ENCODE results near the gene ASCC3.
A peak's percentile ranks its signal among the peaks of the same experiment; 100 is the strongest.
"Not testable (repeated sequence)": the region's sequence is repeated elsewhere in the genome, so short reads cannot be mapped to it uniquely, and the experiment has no call there.

ASCC3 gene, protein sequence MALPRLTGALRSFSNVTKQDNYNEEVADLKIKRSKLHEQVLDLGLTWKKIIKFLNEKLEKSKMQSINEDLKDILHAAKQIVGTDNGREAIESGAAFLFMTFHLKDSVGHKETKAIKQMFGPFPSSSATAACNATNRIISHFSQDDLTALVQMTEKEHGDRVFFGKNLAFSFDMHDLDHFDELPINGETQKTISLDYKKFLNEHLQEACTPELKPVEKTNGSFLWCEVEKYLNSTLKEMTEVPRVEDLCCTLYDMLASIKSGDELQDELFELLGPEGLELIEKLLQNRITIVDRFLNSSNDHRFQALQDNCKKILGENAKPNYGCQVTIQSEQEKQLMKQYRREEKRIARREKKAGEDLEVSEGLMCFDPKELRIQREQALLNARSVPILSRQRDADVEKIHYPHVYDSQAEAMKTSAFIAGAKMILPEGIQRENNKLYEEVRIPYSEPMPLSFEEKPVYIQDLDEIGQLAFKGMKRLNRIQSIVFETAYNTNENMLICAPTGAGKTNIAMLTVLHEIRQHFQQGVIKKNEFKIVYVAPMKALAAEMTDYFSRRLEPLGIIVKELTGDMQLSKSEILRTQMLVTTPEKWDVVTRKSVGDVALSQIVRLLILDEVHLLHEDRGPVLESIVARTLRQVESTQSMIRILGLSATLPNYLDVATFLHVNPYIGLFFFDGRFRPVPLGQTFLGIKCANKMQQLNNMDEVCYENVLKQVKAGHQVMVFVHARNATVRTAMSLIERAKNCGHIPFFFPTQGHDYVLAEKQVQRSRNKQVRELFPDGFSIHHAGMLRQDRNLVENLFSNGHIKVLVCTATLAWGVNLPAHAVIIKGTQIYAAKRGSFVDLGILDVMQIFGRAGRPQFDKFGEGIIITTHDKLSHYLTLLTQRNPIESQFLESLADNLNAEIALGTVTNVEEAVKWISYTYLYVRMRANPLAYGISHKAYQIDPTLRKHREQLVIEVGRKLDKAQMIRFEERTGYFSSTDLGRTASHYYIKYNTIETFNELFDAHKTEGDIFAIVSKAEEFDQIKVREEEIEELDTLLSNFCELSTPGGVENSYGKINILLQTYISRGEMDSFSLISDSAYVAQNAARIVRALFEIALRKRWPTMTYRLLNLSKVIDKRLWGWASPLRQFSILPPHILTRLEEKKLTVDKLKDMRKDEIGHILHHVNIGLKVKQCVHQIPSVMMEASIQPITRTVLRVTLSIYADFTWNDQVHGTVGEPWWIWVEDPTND (N-terminal part only)

DNA sequence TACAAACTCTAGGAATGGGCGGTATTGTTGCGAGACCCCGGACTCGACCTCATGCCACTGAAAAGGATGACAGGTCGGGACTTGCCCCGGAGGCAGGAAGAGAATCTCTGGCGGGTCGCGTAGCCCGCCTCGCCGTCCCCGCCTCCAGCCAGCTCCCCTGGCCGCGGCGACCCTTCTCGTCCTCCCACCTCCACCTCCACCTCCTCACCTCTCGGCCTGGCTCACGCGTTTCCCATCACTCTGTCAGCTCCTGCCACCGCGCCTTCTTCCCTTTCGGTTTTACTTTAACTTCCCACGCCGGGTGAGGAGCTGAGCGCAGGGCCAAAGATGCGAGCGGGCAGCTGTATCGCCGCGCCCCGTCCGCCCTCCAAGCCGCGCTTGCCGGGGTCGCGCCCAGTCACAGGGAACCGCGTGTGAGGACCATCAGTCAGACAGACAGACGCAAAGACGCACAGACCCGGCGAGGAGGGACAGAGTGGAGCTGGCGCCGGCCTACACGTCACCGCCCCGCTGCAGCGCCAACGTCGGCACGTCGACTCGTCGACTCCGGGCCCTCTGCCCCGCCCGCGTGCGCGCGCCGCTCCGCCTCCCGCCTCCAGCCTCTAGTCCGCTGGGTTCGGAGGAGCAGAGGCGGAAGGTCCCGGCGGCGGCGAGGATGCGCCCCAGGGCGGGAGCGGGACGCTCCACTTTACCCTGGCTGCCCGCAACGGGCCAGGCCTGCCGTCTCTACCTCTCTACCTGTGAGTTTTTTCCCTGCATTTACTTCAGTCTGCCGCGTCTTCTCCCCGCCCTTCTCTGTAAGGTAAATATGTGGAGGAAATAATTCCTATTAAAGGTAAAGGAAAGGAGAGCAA, at the start of gene ASCC3:
TSS of gene ASCC3 (minus strand) at position 477 of the 854 bp plus-strand sequence. CDS start 13,332 bp downstream, outside the sequence.
- DNase-seq: peak; percentile 87

DNA sequence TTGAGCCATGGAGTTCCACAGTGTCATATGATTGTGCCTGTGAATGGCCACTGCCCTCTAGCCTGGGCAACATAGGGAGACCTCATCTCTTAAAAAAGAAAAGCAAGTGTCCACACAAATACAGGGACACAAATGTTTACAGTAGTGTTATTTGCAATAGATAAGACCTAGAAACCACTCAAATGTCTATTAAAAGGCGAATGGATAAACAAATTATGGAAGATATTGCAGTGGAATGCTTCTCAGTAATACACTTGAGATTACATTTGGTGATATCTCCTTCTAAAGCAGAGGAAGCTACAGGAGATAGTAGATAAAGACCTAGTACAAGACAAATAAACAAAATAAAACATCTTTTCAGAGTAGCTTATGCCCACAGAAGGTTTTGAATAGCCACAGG, 44.6 kb upstream of the ASCC3 start:
- DNase-seq: no peak

DNA sequence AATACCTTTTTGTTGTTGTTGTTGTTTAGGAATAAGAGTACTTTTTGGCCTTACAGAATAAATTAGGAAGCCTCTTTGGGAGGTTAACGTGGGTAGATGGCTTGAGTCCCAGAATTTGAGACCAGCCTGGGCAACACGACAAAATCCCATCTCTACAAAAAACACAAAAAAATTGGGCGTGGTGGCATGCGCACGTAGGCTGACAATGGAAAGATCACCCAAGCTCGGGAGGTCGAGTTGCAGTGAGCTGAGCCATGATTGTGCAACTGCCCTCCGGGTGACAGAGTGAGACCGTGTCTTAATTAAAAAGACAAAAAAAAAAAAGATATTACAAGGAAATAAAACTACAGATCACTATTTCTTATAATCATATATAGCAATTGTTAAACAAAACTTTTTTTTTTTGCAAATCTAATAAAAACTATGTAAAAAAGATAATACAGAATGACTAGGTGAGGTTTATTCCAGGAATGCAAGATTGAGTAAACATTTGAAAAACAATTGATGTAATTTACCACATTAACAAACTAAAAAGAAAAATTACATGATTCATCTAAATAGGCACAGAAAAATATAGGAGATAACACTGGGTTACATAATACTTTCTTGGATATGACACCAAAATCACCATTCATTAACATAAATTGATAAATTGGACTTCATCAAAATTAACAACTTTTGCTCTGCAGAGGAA, 43.6 kb upstream of the ASCC3 start:
- no peak for DNase-seq

DNA sequence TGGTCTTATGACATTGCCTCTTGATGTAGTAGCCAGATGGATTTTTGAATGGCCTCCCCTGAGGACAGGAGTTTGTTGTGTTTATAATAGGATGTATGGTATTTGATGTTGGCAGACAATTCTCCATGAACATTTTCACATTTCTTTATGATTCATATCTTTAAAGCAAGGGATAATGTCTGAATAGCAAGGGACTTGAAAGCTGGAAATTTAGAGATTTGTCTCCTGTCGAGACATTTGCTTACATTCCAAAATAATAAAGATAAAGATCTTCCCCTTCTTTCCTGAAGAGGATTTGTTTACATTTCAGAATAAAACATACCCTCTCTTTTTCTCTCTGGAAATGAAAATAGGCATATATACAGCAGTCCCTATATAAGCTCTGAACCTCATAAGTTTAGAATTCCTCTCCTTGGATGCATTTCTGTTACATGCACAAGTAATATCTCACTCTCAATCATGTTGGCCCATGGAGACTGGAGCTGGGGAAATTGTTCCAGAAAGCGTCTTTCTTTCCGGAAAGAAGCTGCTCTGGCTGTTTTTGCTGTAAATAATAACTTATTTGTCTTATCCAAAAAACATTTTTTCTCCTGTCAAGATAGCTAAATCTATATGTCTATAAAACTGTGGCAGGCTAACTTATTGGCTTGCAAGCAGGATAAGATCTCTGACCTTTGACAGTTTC, 42.5 kb upstream of the ASCC3 start:
- DNase-seq: no peak

DNA sequence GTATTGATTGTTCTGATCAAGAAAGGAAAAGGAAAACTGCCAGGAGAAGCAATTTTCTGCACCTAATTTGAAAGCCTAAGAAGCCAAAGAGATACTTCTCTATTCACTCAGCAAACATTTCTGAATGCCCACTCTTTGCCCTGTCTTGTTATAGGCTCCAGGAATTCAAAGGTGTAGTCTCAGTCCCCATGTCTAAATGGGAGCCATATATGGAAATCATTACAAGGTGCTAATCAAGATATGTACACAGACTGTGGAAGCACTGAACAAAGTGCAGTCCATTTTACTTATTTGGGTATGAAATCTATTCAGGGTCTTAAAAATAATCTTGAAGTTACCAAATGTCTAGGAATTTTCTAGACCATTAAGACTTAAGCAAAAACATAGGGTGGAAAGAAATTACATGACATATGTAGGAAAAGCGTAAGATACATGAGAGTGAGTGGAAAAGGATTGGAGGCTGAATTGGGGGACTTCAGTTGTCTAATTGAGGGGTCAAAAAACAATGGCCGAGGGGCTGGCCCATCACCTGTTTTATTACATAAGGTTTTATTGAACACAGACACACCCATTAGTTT, 39.0 kb upstream of the ASCC3 start:
- DNase-seq: no peak

DNA sequence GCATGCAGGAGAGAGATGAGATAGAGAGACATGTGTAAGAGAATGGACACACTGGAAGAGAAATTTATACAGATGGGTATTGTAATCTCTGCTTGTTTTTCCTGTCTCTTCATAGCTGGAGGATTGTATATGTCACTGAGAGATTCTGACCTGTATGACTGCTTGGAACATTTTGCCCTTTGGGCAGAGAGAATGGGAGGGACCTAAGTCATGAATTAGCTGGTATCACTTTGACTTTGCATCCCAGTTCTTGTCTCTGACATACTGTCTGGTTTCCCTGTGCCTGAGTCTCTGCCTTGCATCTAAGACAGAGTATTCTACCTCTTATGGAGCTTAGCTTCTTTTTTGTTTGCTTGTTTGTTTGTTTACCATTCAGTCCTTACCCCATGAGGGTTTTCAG, 37.0 kb upstream of the ASCC3 start:
- DNase-seq: no peak

DNA sequence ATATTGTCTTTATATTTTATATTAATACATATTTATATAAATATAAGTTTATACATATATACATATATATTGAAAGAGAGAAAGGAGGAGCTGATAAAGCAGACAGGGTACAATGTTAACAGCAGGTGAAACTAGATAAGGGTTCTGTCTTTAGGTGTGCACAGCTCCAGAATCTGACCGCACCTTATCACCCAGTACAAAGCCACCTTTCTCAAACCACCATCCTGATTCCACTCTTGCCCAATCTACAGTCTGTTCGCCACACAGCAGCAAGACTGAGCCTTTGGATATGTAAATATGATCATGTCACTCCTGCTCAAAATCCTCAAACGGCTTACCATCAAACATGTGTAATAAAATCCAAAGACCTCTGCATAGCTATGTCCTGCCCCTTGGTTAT, 34.7 kb upstream of the ASCC3 start:
- no peak for DNase-seq

DNA sequence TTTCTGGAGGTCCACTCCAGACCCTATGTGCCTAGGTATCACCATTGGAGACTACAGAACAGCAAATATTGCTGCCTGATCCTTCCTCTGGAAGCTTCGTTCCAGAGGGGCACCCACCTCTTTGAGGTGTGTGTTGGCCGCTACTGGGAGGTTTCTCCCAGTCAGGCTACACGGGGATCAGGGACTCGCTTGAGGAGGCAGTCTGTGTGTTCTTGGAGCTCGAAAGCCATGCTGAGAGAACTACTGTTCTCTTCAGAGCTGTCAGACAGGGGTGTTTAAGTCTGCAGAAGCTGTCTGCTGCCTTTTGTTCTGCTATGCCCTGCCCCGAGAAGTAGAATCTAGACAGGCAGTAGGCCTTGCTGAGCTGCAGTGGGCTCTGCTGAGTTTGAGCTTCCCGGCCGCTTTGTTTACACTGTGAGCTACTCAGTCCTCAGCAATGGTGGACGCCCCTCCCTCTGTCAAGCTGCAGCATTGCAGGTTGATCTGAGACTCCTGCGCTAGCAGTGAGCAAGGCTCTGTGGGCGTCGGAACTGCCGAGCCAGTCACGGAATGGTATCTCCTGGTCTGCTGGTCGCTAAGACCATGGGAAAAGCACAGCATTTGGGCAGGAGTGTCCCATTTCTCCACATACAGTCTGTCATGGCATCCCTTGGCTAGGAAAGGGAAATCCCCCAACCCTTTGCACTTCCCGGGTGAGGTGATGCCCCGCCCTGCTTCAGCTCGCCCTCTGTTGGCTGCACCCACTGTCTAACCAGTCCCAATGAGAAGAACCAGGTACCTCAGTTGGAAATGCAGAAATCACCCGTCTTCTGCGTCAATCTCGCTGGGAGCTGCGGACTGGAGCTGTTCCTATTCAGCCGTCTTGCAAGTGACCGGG, 32.5 kb upstream of the ASCC3 start:
- DNase-seq: no peak

DNA sequence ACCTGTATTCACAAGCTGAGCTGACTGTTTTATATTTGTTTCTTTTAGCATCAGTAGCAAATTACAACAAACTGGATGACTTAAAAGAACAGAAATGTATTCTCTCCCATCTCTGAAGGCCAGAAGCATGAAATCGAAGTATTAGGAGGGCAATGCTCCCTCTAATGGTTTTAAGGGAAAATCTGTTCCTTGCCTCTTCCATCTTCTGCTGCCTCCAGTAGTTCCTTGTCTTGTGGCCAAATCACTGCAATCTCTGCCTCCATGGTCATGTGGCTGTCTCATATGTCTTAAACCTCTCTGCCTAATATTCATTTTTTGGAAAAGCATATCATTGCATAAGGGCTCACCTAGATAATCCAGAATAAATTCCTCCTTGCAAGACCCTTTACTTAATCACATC, 25.2 kb upstream of the ASCC3 start:
- no peak for DNase-seq

DNA sequence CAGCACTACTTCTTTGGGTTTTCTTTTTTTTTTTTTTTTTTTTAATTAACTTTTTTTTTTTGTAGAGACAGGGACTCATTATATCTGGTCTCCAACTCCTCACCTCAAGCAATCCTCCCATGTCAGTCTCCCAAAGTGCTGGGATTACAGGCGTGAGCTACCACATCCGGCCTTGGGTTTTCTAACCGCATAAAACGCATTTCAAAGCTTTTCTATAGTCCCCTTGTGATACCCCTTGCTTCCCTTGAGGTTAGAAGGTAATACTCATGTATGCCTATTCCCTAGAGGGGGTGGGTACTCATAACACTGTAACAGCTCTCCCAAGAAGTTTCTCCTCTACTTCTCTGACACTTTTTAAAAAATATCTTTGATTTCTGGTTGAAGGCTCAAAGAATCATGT, 23.9 kb upstream of the ASCC3 start:
- no peak for DNase-seq

DNA sequence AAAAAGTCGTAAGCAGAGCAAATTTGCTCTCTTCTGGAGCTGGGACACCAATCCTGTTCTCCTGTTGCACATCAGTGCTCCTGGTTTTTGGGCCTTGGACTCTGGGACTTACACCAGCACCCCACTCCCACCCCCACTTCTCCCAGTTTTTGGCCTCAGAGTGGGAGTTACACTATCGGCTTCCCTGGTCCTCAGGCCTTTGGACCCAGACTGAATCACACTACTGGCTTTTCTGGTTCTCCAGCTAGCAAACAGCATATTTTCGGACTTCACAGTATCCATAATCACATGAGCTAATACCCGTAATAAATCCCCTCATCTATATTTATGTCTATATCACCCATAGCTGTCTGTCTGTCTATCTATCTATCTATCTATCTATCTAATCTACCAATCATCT, 23.2 kb upstream of the ASCC3 start:
- no peak for DNase-seq

DNA sequence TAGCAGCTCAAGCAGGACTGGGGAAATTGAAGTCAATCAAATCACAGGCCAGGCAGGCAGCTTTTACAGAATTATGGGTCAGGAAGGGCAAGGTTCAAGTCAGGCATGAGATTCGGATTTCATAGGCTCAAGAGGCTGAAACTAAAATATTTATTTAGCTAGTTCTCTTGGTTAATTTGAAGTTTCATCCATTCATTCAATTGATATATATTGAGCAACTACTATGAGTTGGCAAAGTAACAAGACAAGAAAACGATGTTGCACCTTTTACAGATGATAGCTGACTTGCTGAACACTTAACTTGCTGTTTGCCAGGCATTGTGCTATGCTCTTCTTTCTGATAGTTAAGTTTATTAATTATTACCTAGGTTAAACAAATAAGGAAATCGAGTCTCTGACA, 20.5 kb upstream of the ASCC3 start:
- DNase-seq: no peak

DNA sequence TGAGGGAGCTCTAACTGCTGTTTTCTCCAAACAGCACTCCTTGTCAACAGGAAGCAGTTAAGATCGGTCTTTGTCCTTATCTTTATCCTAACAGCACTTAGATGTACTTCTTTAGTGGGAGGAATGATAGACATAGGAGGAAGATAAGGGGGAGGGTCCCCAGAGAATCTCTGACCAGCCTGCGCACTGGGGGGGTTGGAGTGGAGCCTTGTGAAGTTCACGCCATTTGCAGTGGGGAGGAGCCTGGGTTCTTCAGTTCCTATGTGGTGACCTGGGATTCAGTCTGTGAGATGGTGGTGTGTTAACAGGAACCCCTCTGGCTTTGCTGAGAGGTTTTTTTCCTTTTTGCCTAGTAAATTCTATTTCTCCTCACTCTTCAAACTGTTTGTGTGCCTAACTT, 18.1 kb upstream of the ASCC3 start:
- DNase-seq: no peak

DNA sequence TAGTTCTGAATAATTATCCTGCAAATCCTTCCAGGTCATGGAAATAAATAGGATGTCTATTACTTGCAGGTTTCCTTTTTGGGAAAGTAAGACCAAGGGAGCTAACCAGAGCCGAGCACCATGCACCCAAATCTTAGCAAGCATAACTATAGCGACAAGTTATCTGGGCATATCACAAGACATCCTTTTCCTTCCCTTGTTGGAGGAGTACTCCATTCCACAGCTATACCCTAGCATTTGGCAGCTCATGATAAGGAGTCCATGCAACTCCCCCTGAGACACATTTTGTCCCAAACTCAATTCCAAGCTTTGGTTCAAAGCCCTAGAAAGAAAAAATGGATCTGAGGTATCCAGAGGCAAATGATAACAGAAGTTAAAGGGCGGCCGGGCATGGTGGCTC, 16.5 kb upstream of the ASCC3 start:
- DNase-seq: no peak

DNA sequence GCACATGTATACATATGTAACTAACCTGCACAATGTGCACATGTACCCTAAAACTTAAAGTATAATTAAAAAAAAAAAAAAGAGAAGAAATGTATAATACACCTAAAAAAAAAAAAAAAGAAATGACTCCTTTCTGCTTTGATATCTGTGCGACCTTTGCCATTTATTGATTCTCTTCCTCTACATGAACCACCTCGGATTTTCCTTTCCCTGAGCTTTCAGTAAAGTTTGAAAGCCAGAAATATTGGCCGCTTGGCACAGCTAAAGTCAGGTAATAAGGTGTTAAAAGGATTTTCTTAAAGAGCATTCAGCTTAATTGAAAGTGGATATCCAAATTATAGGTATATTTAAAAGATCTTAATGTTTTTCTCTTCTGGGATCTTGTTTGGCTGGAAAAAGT, 12.6 kb upstream of the ASCC3 start:
- no peak for DNase-seq

DNA sequence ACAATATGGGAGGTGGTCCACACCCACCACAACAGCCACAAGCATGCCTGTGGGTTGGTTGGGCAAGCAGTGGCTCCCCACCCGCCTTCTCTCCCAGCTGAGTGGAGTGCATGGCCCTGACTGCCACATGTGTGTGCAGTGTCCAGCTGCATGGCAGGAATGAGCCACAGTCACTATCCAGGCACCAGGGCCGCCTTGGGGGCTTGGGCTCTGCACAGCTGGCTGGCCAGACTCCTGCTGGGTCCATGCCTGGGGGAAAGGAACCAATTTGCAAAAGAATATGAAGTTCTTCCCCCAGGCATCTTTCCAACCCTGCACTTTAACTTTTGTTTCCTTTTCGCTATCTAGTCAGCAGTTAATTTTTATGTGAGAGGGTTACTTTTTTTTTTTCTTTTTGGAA, 11.6 kb upstream of the ASCC3 start:
- DNase-seq: no peak

DNA sequence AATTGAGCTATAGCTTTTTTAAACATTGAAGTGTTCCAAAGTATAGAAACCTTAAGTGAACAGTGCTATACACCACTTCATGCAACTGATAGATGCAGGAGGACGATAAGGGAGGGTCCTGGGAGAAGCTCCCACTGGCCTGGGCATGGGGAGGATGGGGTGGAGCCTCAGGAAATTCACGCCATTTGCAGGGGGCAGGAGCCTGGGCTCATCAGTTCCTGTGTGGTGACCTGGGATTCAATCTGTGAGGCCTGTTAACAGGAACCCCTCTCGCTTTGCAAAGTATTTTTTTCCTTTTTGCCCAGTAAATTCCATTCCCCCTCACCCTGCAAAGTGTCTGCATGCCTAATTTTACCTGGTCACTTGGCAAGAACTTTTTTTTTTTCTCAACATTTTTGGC, 11.0 kb upstream of the ASCC3 start:
- no peak for DNase-seq

DNA sequence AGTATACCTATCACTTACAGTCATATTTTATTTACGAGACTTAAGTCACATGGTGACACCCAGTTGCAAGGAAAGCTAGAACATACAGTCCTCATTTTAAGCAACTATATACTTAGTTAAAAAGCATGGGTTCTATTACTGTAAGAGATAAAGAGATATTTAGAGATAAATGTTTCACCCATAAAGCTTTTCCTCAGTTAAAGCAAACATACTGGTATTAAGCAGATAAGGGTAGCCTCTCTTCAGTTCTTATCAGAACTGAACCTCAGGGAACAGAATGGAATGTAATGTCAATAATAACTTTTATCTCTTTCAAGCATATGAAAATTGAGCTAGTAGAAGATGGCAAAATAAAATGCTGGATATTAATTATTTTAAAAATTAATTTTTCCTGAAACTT, 9.9 kb upstream of the ASCC3 start:
- DNase-seq: no peak

DNA sequence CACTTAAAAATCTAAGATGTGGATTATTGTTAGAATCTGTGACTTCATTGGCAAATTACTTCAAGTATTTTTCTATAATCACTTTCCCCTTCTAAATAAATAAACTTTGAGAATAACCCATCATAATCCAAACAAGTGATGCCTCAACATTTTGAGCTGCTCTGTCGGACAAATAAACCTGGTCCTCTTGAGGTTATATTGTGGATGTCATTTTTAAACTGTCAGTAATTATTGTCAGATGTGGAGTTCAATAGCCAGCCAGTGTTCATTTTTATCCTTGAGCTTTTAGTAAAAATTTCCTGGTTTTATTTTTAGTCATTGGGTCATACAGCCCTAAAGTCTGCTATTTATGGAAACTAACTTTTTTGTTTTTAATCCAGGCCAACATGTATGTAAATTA, 9.5 kb upstream of the ASCC3 start:
- not testable (repeated sequence) for DNase-seq

DNA sequence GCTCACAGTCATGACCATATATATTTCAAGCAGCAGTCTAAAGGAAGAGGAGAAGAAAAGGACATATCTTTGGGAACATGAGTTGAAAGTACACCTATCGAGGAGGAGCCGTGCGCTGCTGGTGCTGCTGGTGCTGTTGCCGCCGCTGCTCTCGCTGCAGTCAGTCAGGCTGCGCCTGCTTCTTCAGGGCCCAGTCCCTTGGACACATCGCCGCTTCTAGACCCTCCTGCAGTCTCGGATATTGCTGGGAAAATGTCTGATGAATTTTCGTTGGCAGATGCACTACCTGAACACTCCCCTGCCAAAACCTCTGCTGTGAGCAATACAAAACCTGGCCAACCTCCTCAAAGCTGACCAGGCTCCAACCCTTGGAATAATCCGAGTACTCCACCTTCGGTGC, 8.2 kb upstream of the ASCC3 start:
- DNase-seq: no peak
